ENCODE results near the gene CEP72. TPM values are rescaled to one million over a fixed set of nuclear protein-coding genes. Genes with fewer than 3 reads are reported as not detected.

CEP72 gene
- total RNA-seq, 1 experiment from 2014 or later: 33.2 TPM

DNA sequence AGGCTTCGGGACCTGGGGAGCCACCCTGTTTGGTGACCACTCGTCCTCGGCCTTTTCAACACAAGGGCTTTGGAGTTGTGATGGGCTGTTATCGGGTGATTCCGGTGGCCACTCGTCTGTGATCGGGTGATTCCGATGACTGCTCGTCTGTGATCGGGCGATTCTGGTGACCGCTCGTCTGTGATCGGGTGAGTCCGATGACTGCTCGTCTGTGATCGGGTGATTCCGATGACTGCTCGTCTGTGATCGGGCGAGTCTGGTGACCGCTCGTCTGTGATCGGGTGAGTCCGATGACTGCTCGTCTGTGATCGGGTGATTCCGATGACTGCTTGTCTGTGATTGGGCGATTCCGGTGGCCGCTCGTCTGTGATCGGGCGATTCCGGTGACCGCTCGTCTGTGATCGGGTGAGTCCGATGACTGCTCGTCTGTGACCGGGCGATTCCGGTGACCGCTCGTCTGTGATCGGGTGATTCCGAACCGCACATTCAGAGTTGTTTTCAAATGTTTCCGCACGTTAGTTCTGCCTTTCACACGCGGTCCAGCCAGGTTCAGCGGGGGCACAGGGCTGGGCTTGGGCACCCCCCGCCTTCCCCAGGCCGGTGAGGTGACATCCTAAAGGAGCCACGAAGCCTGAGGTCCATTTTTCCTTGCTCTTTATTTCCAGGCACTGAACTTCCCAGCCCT, 50.8 kb downstream of the CEP72 start:
- no peaks in the 10 kb centered on the region for H3K9me3 ChIP-seq (ENCODE audit: control insufficient read depth, insufficient read depth, low read depth, low read length)
- intact Hi-C loops (cut with micrococcal nuclease; ENCODE audit: unreplicated experiment): no loop called here
- CTCF ChIA-PET: no interaction called here
- no peaks in the 10 kb centered on the region; the same call in 1 of the 2 replicates for H3K36me3 ChIP-seq (ENCODE audit: control insufficient read depth, insufficient read depth, low read length)
- ATAC-seq (no peak), DNase-seq (ENCODE audit: low read depth, low spot score) (no peak)
- POLR2A ChIA-PET: no interaction called here
- TF ChIP-seq, protein P1, sequence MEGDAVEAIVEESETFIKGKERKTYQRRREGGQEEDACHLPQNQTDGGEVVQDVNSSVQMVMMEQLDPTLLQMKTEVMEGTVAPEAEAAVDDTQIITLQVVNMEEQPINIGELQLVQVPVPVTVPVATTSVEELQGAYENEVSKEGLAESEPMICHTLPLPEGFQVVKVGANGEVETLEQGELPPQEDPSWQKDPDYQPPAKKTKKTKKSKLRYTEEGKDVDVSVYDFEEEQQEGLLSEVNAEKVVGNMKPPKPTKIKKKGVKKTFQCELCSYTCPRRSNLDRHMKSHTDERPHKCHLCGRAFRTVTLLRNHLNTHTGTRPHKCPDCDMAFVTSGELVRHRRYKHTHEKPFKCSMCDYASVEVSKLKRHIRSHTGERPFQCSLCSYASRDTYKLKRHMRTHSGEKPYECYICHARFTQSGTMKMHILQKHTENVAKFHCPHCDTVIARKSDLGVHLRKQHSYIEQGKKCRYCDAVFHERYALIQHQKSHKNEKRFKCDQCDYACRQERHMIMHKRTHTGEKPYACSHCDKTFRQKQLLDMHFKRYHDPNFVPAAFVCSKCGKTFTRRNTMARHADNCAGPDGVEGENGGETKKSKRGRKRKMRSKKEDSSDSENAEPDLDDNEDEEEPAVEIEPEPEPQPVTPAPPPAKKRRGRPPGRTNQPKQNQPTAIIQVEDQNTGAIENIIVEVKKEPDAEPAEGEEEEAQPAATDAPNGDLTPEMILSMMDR (IDR thresholded peaks at IDR 0.05): no peak
- TF ChIP-seq POLR2AphosphoS5 (IDR thresholded peaks at IDR 0.05; ENCODE audit: low read depth, low read length) (no peak), TCF7L2 (IDR thresholded peaks at IDR 0.05; ENCODE audit: low read depth, low read length) (no peak), SIN3A (IDR thresholded peaks at IDR 0.05; ENCODE audit: borderline replicate concordance, insufficient read depth, low read depth, low read length) (no peak)
- TF ChIP-seq, protein P2, sequence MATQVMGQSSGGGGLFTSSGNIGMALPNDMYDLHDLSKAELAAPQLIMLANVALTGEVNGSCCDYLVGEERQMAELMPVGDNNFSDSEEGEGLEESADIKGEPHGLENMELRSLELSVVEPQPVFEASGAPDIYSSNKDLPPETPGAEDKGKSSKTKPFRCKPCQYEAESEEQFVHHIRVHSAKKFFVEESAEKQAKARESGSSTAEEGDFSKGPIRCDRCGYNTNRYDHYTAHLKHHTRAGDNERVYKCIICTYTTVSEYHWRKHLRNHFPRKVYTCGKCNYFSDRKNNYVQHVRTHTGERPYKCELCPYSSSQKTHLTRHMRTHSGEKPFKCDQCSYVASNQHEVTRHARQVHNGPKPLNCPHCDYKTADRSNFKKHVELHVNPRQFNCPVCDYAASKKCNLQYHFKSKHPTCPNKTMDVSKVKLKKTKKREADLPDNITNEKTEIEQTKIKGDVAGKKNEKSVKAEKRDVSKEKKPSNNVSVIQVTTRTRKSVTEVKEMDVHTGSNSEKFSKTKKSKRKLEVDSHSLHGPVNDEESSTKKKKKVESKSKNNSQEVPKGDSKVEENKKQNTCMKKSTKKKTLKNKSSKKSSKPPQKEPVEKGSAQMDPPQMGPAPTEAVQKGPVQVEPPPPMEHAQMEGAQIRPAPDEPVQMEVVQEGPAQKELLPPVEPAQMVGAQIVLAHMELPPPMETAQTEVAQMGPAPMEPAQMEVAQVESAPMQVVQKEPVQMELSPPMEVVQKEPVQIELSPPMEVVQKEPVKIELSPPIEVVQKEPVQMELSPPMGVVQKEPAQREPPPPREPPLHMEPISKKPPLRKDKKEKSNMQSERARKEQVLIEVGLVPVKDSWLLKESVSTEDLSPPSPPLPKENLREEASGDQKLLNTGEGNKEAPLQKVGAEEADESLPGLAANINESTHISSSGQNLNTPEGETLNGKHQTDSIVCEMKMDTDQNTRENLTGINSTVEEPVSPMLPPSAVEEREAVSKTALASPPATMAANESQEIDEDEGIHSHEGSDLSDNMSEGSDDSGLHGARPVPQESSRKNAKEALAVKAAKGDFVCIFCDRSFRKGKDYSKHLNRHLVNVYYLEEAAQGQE (IDR thresholded peaks at IDR 0.05; ENCODE audit: insufficient read depth in 1 of 2, low read depth in 2 of 2, low read length in 1 of 2): no peak
- H3K27me3 ChIP-seq (ENCODE audit: control insufficient read depth, insufficient read depth, low read length): no peaks in the 10 kb centered on the region
- in situ Hi-C loops (cut with HindIII; ENCODE audit: low pct_unique_long_range_greater_than_20kb, low sequenced_read_pairs): no loop called here
- H3K4me1 ChIP-seq (ENCODE audit: control insufficient read depth, insufficient read depth, low read length): peaks cover 5% of the 10 kb centered on the region
- H3K4me3 ChIP-seq (ENCODE audit: low read depth in 2 of 2, low read length in 2 of 2): no peak overlapping the region
- no TSS peak for BruUV-seq (replicated peaks)
- no peak overlapping the region for H3K27ac ChIP-seq (ENCODE audit: low read length)

DNA sequence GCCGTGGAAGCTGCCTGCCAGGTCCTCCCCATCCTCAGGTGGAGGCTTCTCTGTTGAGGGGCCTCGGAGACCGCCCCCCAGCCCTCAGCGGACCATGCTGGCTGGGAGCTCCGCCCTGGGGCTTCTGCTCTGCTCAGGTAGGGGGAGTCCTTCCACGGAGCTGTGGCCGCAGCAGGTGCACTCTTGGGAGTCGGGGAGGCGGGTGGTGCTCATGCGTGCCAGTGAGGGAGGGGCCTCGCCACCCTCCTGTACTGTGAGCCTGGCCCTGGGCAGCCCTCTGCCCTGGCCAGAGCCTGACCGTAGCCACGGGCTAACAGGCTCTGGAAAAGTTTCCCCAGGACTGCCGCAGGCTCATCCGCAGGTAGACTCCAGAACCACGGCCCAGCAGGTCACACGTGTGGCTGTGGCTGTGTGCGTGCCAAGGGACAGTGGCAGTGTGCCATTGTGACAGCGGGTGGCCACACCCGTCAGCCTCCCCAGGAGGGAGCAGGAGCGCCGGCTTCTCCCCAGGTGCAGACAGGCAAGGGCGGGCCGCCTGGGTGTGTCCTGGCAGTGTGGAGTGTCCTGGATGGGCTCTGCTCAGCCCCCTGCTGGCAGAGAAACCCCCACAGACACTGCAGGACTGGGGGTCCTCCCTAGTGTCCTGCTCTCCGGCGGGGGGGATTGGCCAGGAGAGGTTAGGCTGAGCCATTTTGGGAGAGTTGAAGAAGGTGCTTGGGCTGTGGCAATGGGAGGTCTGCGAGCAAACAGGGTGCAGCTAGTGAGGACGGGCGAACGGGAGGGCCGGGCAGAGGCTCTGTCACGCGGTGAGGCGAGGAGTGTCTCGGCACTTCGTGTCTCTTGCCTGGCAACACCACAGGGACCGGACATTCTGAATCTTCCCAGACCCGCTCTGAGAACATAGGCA, 51.5 kb downstream of the CEP72 start:
- Histone ChIP-seq H3K27me3 (ENCODE audit: control insufficient read depth, insufficient read depth, low read length) (no peaks in the 10 kb centered on the region), H3K4me3 (ENCODE audit: low read depth in 2 of 2, low read length in 2 of 2) (no peak overlapping the region), H3K36me3 (ENCODE audit: control insufficient read depth, insufficient read depth, low read length) (no peaks in the 10 kb centered on the region; the same call in 1 of the 2 replicates), H3K27ac (ENCODE audit: low read length) (no peak overlapping the region), H3K9me3 (ENCODE audit: control insufficient read depth, insufficient read depth, low read depth, low read length) (no peaks in the 10 kb centered on the region), H3K4me1 (ENCODE audit: control insufficient read depth, insufficient read depth, low read length) (no peaks in the 10 kb centered on the region)
- ChIA-PET CTCF (no interaction called here), POLR2A (no interaction called here)
- BruUV-seq (replicated peaks): no TSS peak
- TF ChIP-seq, protein P1 (IDR thresholded peaks at IDR 0.05): no peak
- TF ChIP-seq, protein P2 (IDR thresholded peaks at IDR 0.05; ENCODE audit: insufficient read depth in 1 of 2, low read depth in 2 of 2, low read length in 1 of 2): no peak
- TF ChIP-seq POLR2AphosphoS5 (IDR thresholded peaks at IDR 0.05; ENCODE audit: low read depth, low read length) (no peak), TCF7L2 (IDR thresholded peaks at IDR 0.05; ENCODE audit: low read depth, low read length) (no peak), SIN3A (IDR thresholded peaks at IDR 0.05; ENCODE audit: borderline replicate concordance, insufficient read depth, low read depth, low read length) (no peak)
- DNase-seq (ENCODE audit: low read depth, low spot score): no peak
- in situ Hi-C loops (cut with HindIII; ENCODE audit: low pct_unique_long_range_greater_than_20kb, low sequenced_read_pairs) (no loop called here), intact Hi-C loops (cut with micrococcal nuclease; ENCODE audit: unreplicated experiment) (no loop called here)
- peak; percentile 30 for ATAC-seq
